ENCODE data around the gene MAFF.

MAFF gene

GRCh38 chr22:38247713-38248112 lies 45.9 kb downstream of the MAFF start:
- Histone ChIP-seq H3K9me3 (replicated peaks; ENCODE audit: low read length) (no peaks in the 10 kb centered on the region), H3K27me3 (ENCODE audit: control insufficient read depth, insufficient read depth, low read length) (no peaks in the 10 kb centered on the region), H3K9ac (ENCODE audit: low read depth, low read length) (no peak overlapping the region), H3K4me3 (ENCODE audit: low read length) (no peak overlapping the region), H3K36me3 (ENCODE audit: insufficient read depth, low read length) (peaks cover 43% of the 10 kb centered on the region), H3K4me1 (ENCODE audit: control insufficient read depth, insufficient read depth, low read length) (peaks cover 15% of the 10 kb centered on the region), H3K4me2 (ENCODE audit: low read length) (no peak overlapping the region)

GRCh38 chr22:38248280-38248679 lies 46.5 kb downstream of the MAFF start:
- Histone ChIP-seq H3K4me1 (ENCODE audit: control insufficient read depth, insufficient read depth, low read length) (peaks cover 10% of the 10 kb centered on the region), H3K27me3 (ENCODE audit: control insufficient read depth, insufficient read depth, low read length) (no peaks in the 10 kb centered on the region), H3K4me2 (ENCODE audit: low read length) (no peak overlapping the region), H3K9me3 (replicated peaks; ENCODE audit: low read length) (no peaks in the 10 kb centered on the region), H3K4me3 (ENCODE audit: low read length) (no peak overlapping the region), H3K9ac (ENCODE audit: low read depth, low read length) (no peak overlapping the region), H3K36me3 (ENCODE audit: insufficient read depth, low read length) (peaks cover 40% of the 10 kb centered on the region)

GRCh38 chr22:38249301-38249700 lies 47.5 kb downstream of the MAFF start:
- Histone ChIP-seq H3K4me1 (ENCODE audit: control insufficient read depth, insufficient read depth, low read length) (no peaks in the 10 kb centered on the region), H3K4me2 (ENCODE audit: low read length) (no peak overlapping the region), H3K9me3 (replicated peaks; ENCODE audit: low read length) (no peaks in the 10 kb centered on the region), H3K27me3 (ENCODE audit: control insufficient read depth, insufficient read depth, low read length) (no peaks in the 10 kb centered on the region), H3K4me3 (ENCODE audit: low read length) (no peak overlapping the region), H3K36me3 (ENCODE audit: insufficient read depth, low read length) (peaks cover 34% of the 10 kb centered on the region), H3K9ac (ENCODE audit: low read depth, low read length) (no peak overlapping the region)

GRCh38 chr22:38249803-38250642 lies 48.2 kb downstream of the MAFF start:
- Histone ChIP-seq H3K27me3 (ENCODE audit: control insufficient read depth, insufficient read depth, low read length) (no peaks in the 10 kb centered on the region), H3K4me1 (ENCODE audit: control insufficient read depth, insufficient read depth, low read length) (no peaks in the 10 kb centered on the region), H3K9me3 (replicated peaks; ENCODE audit: low read length) (no peaks in the 10 kb centered on the region), H3K36me3 (ENCODE audit: insufficient read depth, low read length) (peaks cover 34% of the 10 kb centered on the region), H3K4me2 (ENCODE audit: low read length) (no peak overlapping the region), H3K4me3 (ENCODE audit: low read length) (no peak overlapping the region), H3K9ac (ENCODE audit: low read depth, low read length) (no peak overlapping the region)

GRCh38 chr22:38250643-38251340 lies 49.0 kb downstream of the MAFF start:
- Histone ChIP-seq H3K4me3 (ENCODE audit: low read length) (no peak overlapping the region), H3K36me3 (ENCODE audit: insufficient read depth, low read length) (peaks cover 34% of the 10 kb centered on the region), H3K9me3 (replicated peaks; ENCODE audit: low read length) (no peaks in the 10 kb centered on the region), H3K4me2 (ENCODE audit: low read length) (no peak overlapping the region), H3K27me3 (ENCODE audit: control insufficient read depth, insufficient read depth, low read length) (no peaks in the 10 kb centered on the region), H3K4me1 (ENCODE audit: control insufficient read depth, insufficient read depth, low read length) (no peaks in the 10 kb centered on the region), H3K9ac (ENCODE audit: low read depth, low read length) (no peak overlapping the region)

- Histone ChIP-seq H3K4me2 (ENCODE audit: low read length) (no peak overlapping the region), H3K36me3 (ENCODE audit: insufficient read depth, low read length) (peaks cover 30% of the 10 kb centered on the region), H3K4me3 (ENCODE audit: low read length) (no peak overlapping the region), H3K9me3 (replicated peaks; ENCODE audit: low read length) (no peaks in the 10 kb centered on the region), H3K27me3 (ENCODE audit: control insufficient read depth, insufficient read depth, low read length) (no peaks in the 10 kb centered on the region), H3K9ac (ENCODE audit: low read depth, low read length) (no peak overlapping the region), H3K4me1 (ENCODE audit: control insufficient read depth, insufficient read depth, low read length) (peaks cover 2% of the 10 kb centered on the region)
Observed at GRCh38 chr22:38251341-38251692, 49.5 kb downstream of the MAFF start.

- no peak overlapping the region for H3K4me2 ChIP-seq (ENCODE audit: low read length)
- no peak overlapping the region for H3K4me3 ChIP-seq (ENCODE audit: low read length)
- H3K9me3 ChIP-seq (replicated peaks; ENCODE audit: low read length): no peaks in the 10 kb centered on the region
- H3K4me1 ChIP-seq (ENCODE audit: control insufficient read depth, insufficient read depth, low read length): peaks cover 24% of the 10 kb centered on the region
- peaks cover 2% of the 10 kb centered on the region for H3K36me3 ChIP-seq (ENCODE audit: insufficient read depth, low read length)
- no peak overlapping the region for H3K9ac ChIP-seq (ENCODE audit: low read depth, low read length)
- H3K27me3 ChIP-seq (ENCODE audit: control insufficient read depth, insufficient read depth, low read length): no peaks in the 10 kb centered on the region
Observed at GRCh38 chr22:38255697-38256096, 53.9 kb downstream of the MAFF start.

GRCh38 chr22:38257181-38257580 lies 55.4 kb downstream of the MAFF start:
- H3K27me3 ChIP-seq (ENCODE audit: control insufficient read depth, insufficient read depth, low read length): no peaks in the 10 kb centered on the region
- peak overlapping the region; percentile 83 for H3K4me2 ChIP-seq (ENCODE audit: low read length)
- H3K4me3 ChIP-seq (ENCODE audit: low read length): peak overlapping the region; percentile 57
- peak overlapping the region; percentile 76 for H3K9ac ChIP-seq (ENCODE audit: low read depth, low read length)
- no peaks in the 10 kb centered on the region for H3K9me3 ChIP-seq (replicated peaks; ENCODE audit: low read length)
- H3K4me1 ChIP-seq (ENCODE audit: control insufficient read depth, insufficient read depth, low read length): peaks cover 39% of the 10 kb centered on the region
- peaks cover under 1% of the 10 kb centered on the region for H3K36me3 ChIP-seq (ENCODE audit: insufficient read depth, low read length)

GRCh38 chr22:38257650-38258250 lies 56.0 kb downstream of the MAFF start:
- Histone ChIP-seq H3K9me3 (replicated peaks; ENCODE audit: low read length) (no peaks in the 10 kb centered on the region), H3K4me1 (ENCODE audit: control insufficient read depth, insufficient read depth, low read length) (peaks cover 41% of the 10 kb centered on the region), H3K4me3 (ENCODE audit: low read length) (peak overlapping the region; percentile 57), H3K4me2 (ENCODE audit: low read length) (peak overlapping the region; percentile 83), H3K36me3 (ENCODE audit: insufficient read depth, low read length) (peaks cover 5% of the 10 kb centered on the region), H3K27me3 (ENCODE audit: control insufficient read depth, insufficient read depth, low read length) (no peaks in the 10 kb centered on the region), H3K9ac (ENCODE audit: low read depth, low read length) (peak overlapping the region; percentile 76)

GRCh38 chr22:38258895-38259294 lies 57.1 kb downstream of the MAFF start:
- Histone ChIP-seq H3K9me3 (replicated peaks; ENCODE audit: low read length) (no peaks in the 10 kb centered on the region), H3K27me3 (ENCODE audit: control insufficient read depth, insufficient read depth, low read length) (no peaks in the 10 kb centered on the region), H3K36me3 (ENCODE audit: insufficient read depth, low read length) (peaks cover 10% of the 10 kb centered on the region), H3K4me3 (ENCODE audit: low read length) (no peak overlapping the region), H3K9ac (ENCODE audit: low read depth, low read length) (no peak overlapping the region), H3K4me2 (ENCODE audit: low read length) (no peak overlapping the region), H3K4me1 (ENCODE audit: control insufficient read depth, insufficient read depth, low read length) (peaks cover 41% of the 10 kb centered on the region)

- Histone ChIP-seq H3K9ac (ENCODE audit: low read depth, low read length) (no peak overlapping the region), H3K36me3 (ENCODE audit: insufficient read depth, low read length) (peaks cover 10% of the 10 kb centered on the region), H3K4me1 (ENCODE audit: control insufficient read depth, insufficient read depth, low read length) (peaks cover 41% of the 10 kb centered on the region), H3K4me2 (ENCODE audit: low read length) (no peak overlapping the region), H3K27me3 (ENCODE audit: control insufficient read depth, insufficient read depth, low read length) (no peaks in the 10 kb centered on the region), H3K4me3 (ENCODE audit: low read length) (no peak overlapping the region), H3K9me3 (replicated peaks; ENCODE audit: low read length) (no peaks in the 10 kb centered on the region)
Observed at GRCh38 chr22:38259370-38259769, 57.6 kb downstream of the MAFF start.

Data from skeletal muscle satellite cell (primary cell).